Stimulated activated CD8-positive, alpha-beta memory T cell treated with anti-CD3 and anti-CD28 coated beads, Interleukin-4, amount 100 ng/mL, for 1 hour (primary cell): Measurements from ENCODE around the gene SGK2.
A peak's percentile ranks its signal among the peaks of the same experiment; 100 is the strongest.

Experiments used
- DNase-seq, 2 donors: peaks; one replicate each; pipeline ENCODE4 v3.0.0-alpha.2; 2020; ENCODE audit warnings: low read depth in 2 of 2, low spot score in 1 of 2

Gene SGK2

DNA sequence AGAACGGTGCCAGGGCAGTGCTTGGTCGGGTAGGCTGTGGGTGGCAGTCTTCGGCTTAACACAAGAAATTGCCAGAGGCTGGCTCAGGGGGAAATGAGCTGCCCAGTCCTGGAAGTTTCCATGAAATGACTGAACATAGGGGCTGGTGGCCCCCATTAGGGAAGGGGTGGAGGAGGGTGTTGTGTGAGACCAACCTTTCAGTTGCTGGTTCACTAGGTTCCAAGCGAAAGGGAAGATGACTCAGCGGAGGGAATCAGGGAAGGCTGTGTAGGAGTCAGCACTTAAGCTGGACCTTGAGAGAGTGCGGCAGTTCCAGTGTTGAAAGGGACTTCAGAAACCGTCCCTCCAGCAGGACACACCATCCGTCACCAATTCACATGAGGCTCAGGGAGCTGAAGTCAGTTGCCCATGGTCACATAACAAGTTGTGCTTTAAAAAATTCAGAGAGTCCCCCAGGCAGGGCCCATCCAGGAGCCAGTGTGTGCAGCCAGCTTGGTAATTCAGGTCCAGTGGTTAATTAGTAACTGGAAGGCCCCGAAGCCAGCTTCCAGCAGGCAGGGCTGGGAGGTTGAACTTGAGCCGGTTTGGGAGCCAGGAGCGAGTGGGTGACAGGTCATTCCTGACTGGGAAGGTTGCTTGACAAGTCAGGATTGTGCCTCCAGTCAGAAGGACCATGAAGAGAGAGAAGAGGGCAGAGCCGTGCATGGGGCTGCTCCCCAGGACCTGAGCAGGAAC is at the start of gene SGK2:
SGK2 (plus strand) TSS at position 616 of the 735 bp plus-strand sequence. CDS start 7,469 bp downstream, outside the sequence.
- no peak for DNase-seq

DNA sequence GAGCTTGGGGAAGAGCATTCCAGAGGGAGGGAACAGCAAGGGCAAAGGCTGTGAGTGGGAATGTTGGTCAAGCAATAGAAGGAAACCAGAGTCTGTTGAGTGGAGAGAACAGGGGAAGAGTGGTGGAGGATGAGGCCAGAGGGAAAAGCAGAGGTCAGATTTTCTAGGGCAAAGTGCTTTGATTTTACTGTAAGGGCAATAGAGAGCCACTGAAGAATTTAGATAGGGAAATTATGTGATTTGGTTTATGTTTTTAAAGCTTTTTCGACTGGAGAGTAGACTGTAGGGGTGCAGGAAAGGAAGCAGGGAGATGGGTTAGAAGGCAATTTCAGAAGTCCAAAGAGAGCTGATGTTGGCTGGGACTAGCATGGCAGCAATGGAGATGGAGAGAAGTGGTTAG is 46.9 kb upstream of the SGK2 start:
- no peak for DNase-seq

DNA sequence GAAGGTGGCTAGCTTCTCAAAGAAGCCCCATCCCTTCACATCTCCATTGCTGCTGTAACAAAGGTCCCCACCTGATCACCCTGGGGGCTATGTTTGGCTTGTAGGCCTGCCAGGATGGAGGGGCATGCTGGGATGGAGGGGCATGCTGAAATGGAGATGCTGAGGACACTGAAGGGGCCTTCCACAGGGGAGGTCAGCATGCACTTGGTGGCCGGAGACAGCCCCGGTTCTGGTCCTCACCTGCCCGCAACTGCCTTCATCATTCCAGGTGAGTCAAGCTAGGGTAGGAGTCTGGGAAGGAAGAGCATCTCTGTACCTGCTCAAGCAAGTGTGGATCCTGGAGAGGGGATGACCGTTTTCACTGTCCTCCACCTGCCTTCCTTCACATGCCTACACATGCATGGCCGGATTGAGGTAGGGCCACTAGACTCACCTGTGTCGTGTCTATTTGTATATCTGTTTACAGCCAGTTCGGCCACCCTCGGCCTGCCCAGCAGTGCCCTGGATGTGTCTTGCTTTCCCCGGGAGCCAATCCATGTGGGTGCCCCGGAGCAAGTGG is 45.4 kb upstream of the SGK2 start:
- DNase-seq, result no peak

DNA sequence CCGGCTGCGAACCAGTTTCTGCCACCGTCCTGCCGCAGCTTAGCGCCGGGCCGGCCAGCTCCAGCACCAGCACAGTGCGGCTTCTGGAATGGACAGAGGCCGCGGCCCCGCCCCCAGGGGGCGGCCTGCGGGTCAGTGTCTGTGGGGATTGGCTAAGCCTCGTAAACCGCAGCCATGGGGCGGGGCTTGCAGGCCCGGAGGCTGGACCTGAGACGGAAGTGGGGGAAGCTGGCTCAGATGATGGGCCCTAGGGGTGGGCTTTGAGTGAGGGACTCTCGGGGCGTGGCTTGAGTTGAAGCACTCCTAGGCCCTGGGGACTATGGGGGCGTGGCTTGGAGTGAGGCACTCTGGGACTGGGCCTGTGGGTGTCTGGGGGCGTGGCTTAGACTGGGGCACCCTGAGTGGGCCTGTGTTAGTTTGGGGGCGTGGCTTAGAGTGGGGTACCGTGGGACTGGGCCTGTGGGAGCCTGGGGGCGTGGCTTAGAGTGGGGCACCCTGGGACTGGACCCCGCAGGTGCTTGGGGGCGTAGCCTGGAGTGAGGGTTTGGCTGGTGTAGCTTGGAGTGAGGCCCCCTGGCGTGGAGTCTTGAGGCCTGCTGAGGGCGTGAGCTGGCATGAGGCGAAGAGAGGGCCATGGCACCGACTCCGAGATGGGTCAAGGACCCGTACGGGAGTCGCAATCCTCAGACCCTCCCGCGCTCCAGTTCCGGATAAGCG is 44.7 kb upstream of the SGK2 start:
- DNase-seq, result peak; percentile 67 to 77

DNA sequence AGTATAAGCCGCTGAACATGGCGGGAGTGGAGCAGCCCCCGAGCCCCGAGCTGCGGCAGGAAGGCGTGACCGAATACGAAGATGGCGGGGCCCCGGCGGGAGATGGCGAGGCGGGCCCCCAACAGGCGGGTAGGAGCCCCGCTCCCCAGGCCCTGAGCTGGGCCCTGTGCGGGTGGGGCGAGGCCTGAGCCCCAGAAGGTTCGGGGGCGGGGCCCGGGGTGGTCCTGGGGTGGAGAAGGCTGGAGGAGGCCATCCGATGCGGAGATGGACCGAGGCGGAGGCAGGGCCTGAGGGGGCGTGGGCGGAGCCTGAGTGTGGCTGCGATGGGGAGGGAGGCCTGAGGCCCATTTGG is 44.2 kb upstream of the SGK2 start:
- DNase-seq, result no peak

DNA sequence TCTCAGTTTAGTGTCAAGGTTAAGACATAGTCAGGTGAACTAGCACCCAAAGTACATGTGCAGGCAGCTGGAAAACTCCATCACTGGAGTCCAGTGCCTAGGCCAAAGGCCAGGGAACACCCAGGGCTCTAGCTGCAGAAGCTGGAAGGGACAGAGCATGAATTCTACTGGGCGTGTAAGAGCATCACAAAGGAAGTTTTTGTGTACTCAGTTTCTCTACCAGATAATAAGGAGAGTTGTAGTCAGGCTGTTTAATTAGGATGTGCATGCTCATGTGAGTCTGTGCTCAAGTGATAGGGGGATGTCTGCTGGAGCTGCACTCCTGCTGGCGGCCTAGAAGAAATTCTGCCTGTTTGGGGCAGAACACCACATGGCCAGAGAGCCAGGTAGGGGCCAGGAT is 43.2 kb upstream of the SGK2 start:
- no peak for DNase-seq

DNA sequence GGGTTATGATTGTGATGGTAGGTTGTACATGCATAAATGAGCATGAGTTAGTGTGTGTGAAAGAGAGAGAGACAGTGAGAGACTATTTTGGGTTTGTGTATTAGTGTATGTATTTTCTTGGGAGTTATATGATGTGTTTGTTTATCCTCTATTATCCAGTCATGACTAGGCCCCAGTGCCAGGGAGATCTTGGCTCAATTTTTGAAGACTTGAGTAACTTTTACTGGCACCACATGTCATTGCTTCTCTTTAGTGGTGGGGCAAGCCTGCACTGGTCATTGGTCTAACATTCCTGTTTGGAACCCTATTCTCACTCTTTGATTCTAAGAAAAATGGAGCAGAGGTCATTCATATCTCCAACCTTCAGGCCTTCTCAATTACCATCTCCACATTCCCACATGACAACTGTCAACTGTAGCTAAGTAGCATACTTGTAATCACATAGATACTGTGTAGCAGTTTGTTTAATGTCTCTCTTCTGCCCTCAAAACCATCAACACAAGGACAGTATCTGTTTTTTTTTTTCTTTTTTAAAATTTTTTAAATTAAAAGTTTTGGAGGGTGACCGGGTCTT is 42.5 kb upstream of the SGK2 start:
- DNase-seq, result no peak

DNA sequence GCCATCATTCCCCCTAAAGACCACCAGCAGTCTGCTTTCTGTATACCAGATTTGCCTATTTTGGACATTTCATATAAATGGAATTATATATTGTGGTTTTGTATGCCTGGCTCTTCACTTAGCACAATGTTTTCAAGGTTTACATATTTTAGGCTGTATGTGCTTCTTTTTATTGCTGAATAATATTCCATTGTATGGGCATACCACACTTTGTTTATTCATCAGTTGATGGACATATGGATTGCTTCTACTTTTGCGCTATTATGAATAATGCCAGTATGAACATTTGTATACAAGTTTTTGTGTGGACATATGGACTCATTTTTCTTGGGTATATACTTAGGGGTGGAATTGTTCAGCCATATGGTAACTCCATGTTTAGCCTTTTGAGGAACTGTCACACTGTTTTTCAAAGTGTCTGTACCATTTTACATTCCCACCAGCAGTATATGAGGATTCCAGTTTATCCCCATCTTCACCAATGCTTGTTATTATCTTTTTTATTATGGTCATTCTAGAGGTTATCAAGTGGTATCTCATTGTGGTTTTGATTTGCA is 38.7 kb upstream of the SGK2 start:
- DNase-seq, result no peak

DNA sequence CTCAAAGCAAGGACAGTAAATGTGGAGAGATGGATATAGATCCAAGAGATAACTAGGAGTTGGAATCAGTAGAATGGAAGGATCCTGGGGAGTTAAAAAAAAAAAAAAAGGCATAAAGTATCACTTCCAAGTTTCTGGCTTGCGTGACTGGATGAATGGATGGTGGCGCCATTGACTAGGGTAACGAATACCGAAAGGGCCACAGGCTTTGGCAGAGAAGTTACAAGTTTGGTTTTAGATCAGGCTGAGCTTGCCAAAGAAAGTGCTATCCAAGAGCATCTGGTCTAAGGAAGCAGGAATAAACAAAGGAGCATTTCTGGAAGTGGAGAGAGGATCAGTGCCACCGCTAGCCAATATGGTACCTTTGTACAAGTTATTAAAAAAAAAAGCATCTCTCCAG is 33.8 kb upstream of the SGK2 start:
- no peak for DNase-seq

DNA sequence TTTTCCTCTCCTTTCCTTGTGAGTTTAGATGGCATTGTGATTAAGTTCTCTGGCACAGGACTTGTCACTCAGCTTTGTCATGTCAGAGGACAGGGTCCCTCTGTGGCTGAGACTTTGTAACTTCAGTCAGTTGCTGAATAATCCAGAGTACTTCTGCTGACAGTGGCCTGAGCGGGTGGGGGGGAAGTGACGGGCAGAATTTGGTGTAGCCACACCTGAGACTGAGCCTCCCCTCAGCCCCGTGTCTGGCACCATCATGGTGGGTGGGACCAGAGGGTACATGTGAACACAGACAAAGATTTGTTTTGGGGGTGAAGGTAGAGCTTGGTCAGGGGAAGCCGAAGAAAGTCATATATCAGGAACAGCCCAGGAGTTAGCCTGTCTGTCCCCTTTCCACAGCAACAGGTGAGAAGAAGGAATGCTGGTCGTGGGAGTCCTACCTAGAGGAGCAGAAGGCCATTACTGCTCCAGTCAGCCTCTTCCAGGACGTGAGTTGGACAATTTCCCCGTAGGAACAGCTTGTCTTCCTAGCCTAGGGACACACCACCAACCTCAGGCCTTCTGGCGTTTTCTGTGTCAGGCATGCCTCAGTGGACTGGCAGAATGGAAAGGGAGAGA is 30.5 kb upstream of the SGK2 start:
- no peak for DNase-seq

DNA sequence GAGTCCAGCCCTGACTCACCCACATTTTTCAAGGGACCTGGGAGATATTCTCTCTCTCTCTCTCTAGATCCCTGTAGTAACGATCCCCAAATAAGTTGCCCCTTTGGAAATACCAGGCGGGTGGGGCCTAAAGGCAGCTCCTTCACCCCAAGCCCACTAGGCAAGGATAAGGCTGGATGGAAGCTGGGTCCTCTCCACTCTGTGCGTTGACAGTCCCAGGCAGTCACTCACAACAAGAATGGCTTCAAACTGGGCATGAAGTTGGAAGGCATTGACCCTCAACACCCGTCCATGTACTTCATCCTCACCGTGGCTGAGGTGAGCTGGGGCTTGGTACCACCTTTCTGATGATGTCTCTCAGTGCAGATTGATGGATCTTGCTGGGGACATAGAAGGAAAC is 29.8 kb upstream of the SGK2 start:
- no peak for DNase-seq

DNA sequence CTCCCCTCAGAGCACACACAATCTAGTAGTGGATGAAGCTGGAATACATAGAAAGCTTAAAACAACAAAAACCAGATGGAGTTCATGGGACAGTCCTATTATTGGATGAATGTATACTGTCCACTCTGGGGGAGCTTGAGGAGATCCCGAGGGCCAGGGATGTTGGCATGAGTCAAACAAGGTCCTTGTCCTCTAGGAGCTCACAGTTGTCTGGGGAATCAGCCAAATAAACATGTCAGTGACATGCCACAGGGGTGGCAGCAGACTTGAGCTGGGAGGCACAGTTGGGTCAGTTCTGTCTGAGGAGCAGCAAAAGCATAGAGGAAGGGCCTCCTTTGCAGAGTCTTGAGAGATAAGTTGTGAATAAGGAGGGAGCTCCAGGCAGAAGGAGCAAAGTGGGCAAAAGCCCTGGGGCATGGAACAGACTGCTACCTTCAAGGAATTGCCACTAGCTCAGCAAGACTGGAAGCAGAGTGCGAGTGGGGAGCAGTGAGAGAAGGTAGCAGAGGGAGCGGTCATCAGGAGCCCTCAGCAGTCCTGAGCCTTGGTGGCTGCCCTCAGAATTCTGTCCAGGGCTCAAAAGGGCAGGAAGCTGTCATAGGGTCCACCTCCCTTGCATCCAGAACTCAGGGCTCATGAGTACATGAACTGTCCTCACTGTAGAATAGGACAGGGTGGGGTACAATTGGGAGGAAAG is 29.2 kb upstream of the SGK2 start:
- DNase-seq, result no peak

DNA sequence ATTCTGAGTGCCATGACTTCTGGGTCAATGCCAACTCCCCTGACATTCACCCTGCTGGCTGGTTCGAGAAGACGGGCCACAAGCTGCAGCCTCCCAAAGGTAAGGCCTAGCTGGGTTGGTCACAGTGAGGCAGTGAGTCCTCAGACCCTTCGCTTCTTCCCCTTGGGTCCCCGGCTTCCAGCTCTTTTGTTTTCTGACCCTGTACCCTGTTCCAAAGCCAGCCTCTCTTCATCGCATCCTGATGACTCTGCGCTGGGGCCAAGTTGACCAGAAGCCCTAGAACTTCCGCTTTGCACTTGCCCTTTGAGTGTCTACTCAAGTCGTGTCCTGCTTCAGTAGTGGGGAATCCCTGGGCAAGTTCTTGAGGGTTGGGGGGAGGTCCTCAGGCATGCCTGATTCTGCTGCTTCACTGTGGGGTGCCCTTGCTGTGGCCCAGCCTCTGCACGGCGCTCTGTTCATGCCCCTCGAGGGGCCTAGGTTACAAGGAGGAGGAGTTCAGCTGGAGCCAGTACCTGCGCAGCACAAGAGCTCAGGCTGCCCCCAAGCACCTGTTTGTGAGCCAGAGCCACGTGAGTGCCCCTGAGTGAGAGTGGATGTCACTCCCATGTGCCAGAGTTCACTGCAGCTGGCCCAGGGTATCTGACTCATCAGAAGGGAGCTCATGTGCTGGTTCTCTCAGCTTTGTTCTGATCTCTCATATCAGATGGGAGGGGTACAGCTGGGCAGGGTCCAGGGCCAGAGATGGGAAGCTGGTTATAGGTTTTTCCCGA is 28.3 kb upstream of the SGK2 start:
- no peak for DNase-seq

DNA sequence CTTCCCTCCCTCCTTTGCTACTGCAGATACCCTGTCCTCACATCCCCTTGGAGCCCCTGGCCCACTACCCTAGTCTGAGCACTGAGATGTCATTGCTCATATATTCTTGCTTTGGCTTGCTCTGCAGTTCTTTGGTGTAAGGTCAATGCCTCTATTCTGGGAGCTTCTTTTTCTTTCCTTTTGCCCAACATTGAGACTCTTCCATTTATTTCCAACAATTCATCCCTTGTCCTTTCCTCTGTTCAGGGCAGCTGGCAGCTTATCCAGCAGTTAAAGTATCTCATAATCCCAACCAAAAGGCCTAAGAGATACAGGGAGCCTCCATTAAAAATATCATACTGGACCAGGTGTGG is 27.8 kb upstream of the SGK2 start:
- DNase-seq, result no peak

DNA sequence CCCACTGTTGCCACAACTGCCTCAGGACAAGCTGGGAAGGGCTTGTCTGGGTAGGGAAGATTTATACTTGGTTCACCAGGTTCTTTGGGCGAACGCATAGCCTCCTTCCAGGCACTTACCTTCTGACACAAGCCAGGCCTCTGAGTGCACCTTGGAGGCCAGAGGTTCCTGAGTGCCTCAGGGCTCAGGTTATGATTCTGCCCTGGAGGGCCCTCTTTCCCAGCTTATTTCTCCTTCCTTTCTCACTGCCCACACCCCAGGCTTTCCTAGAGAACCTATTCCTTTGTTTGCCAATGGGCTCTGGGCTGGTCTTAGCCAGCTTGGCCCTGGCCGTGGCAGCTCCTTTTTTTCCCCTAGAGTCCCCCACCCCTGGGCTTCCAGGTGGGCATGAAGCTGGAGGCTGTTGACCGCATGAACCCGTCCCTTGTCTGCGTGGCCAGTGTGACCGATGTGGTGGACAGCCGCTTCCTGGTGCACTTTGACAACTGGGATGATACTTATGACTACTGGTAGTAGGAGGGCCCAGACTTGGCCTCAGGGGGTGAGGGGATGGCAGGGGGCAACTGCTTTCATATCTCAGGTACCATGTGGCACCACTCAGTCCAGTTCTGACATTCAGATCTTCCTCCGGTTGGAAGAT is 26.3 kb upstream of the SGK2 start:
- DNase-seq, result no peak

DNA sequence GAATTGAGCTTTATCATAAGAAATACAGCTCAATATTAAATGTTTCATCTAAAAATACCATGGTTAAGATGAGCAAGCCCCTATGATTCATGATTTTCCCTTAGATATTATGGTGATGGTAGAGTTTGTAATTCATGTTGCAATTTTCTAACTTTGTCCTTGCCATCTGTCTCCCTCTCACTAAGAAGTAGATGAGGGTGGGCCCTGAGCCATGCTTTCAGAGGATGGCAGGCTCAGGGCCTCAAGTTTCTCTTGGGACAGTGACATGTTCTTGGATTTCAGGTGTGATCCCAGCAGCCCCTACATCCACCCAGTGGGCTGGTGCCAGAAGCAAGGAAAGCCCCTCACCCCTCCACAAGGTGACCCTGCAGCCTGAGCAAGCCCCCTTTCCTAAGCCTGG is 25.8 kb upstream of the SGK2 start:
- DNase-seq, result no peak

DNA sequence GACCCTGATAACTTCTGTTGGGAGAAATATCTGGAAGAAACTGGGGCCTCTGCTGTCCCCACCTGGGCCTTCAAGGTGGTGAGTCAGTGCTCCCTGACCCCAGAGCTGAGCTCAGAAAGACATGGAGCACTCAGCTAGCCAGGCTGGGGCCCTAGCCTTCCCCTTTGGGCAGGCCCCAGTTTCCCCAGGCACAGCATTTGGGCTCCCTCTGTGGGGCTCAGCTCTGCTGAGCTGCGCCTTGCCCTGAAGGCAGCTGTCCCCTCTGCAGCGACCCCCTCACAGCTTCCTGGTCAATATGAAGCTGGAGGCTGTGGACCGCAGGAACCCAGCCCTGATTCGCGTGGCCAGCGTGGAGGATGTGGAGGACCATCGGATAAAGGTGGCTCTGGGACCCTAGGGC is 24.8 kb upstream of the SGK2 start:
- no peak for DNase-seq

DNA sequence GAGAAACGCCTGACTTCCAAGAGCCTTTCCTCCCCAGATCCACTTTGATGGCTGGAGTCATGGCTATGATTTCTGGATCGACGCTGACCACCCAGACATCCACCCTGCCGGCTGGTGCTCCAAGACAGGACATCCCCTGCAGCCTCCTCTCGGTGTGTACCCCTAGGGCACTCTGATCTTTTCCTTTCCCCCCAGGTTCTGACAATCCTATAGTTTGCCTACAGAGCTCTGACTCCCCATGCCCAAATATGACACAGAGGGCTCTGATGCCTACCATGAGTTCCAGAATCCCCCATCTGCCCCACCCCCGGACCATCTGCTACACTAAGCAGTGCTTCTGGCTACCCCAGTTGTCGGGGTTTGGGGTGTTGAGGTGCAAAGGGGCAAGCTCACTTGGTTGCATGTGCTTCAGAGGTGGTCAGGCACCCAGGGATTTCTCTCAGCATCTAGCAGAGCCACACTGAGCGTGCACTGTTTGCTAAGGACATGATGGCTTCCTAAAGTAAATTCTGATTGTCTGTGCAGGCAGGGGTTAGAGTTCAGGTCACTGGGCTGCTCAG is 24.0 kb upstream of the SGK2 start:
- no peak for DNase-seq

DNA sequence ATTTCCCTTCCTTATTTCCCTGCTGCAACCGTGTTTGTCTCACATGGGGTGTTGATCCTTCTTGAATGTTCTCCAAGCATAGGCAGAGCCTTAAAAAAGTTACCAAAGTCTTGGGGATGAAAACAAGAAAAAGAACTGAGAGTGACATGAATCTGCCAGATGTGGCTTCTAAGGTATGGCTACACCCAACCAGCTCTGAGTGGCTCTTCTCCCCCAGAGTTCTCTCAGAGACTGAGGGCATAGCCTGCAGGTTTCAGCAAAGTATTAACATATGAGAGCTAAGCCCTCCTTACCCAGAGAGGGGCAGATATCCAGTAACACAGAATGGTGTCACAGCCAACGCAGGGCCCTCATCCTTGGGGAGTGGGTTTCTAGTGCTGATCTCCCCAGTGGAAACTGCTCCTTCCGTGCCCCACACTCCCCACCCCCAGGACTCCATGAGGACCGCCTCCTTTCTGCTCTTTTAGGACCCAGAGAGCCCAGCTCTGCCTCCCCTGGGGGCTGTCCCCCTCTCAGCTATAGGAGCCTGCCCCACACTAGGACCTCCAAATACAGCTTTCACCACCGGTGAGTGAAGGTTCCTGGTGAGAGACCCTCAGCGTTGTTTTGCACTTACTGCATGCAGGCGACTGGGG is 23.3 kb upstream of the SGK2 start:
- DNase-seq, result no peak
